ENCODE measurements around the gene GLP1R.

GLP1R gene

GRCh38 chr6:39113788-39114187, 65.2 kb downstream of the GLP1R start:
- TF ChIP-seq, protein P1, sequence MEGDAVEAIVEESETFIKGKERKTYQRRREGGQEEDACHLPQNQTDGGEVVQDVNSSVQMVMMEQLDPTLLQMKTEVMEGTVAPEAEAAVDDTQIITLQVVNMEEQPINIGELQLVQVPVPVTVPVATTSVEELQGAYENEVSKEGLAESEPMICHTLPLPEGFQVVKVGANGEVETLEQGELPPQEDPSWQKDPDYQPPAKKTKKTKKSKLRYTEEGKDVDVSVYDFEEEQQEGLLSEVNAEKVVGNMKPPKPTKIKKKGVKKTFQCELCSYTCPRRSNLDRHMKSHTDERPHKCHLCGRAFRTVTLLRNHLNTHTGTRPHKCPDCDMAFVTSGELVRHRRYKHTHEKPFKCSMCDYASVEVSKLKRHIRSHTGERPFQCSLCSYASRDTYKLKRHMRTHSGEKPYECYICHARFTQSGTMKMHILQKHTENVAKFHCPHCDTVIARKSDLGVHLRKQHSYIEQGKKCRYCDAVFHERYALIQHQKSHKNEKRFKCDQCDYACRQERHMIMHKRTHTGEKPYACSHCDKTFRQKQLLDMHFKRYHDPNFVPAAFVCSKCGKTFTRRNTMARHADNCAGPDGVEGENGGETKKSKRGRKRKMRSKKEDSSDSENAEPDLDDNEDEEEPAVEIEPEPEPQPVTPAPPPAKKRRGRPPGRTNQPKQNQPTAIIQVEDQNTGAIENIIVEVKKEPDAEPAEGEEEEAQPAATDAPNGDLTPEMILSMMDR (IDR thresholded peaks at IDR 0.05; ENCODE audit: insufficient read depth, low read length, missing control alignments), result no peak
- no peak for DNase-seq (ENCODE audit: low read depth, low spot score)
- no peak overlapping the region for H3K4me3 ChIP-seq (ENCODE audit: low read depth, low read length)
- ChIA-PET POLR2A (no interaction called here), CTCF (no interaction called here)

- DNase-seq (ENCODE audit: low read depth, low spot score), result no peak
- ChIA-PET CTCF (no interaction called here), POLR2A (interaction anchor here (1.0 kb wide), 1 partner anchor 83 kb away, joined by 3 read pairs; no protein-coding TSS in a partner anchor)
- H3K4me3 ChIP-seq (ENCODE audit: low read depth, low read length), result peak overlapping the region; percentile 84
- TF ChIP-seq, protein P1 (IDR thresholded peaks at IDR 0.05; ENCODE audit: insufficient read depth, low read length, missing control alignments), result no peak
Measured at GRCh38 chr6:39114388-39114703, 65.8 kb downstream of the GLP1R start.

DNA sequence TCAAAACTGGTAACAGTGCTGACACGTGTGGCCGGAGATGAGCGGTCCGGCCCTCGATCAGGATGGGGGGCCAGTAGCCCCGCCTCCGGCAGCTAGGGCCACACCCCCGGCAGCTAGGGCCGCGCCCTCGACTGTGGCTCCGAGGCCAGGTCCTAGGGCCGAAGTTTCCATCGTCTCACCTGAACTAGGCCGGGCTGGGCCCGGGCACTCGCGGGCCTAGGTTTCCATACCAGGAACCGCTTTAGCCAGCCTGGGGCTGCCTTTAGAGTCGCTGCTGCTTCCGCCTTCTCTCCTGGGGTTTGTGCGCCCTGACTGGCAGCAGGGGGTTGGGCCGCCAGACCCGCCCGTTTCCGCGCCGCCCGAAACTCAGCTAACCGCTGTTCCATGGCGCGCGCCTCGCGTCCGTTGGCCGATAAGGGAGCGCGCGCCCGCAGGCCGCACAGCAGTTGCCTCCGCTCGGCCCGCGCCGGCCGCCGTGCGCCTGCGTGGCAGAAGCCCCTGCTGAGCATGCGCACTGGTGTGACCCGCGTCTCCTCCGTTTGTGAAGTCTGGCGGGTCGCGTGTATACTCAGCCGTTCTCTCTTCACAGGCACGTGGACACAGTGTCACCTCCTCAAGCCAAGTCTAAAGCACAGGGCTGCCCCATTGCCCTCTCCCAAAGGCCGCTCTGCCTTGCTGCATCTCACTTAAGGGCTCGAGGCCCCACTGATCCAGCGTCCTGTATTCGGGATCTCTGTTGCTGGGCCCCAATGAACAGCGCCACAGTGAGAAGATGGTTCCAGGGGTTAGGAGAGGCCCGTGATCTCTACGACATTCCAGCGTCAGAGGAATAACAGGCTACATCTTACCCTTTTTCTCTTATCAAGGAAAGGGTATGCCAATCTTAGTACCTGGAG, 66.4 kb downstream of the GLP1R start, which contains the start of gene SAYSD1:
Gene SAYSD1, minus strand, starts transcription at position 483 of the 896 bp plus-strand sequence. Its CDS starts 97 bp downstream, at position 386.
- ChIA-PET POLR2A (interaction anchor here (1.0 kb wide), 1 partner anchor 84 kb away, joined by 3 read pairs; no protein-coding TSS in a partner anchor), CTCF (interaction anchor here (0.6 kb wide), 1 partner anchor 176 kb away, joined by 3 read pairs; no protein-coding TSS in a partner anchor)
- TF ChIP-seq, protein P1 (IDR thresholded peaks at IDR 0.05; ENCODE audit: insufficient read depth, low read length, missing control alignments), result no peak
- peak; percentile 31 for DNase-seq (ENCODE audit: low read depth, low spot score)
- H3K4me3 ChIP-seq (ENCODE audit: low read depth, low read length), result peak within 1 kb of the TSS; percentile 84

DNA sequence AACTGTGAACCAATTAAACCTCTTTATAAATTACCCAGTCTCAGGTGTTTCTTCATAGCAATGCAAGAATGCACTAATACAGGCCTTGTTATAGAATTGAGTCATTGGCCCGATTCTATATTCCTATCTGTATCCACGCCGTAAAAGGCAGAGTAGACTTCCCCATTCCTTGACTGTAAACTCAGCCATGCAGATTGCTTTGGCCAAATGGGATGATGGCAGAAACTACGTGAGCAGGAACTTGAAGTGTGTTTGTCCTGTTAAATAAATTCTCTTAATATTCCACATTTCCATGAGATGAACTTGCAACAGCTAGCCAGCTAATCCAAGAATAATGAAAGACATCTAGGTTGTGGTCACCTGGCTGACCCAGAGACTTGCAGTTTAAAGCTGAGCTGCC, 70.3 kb downstream of the GLP1R start:
- POLR2A ChIA-PET, result no interaction called here
- no peak for DNase-seq (ENCODE audit: low read depth, low spot score)
- CTCF ChIA-PET, result no interaction called here
- H3K4me3 ChIP-seq (ENCODE audit: low read depth, low read length), result no peak overlapping the region
- TF ChIP-seq, protein P1 (IDR thresholded peaks at IDR 0.05; ENCODE audit: insufficient read depth, low read length, missing control alignments), result no peak

GRCh38 chr6:39124114-39124513, 75.5 kb downstream of the GLP1R start:
- CTCF ChIA-PET, result no interaction called here
- DNase-seq (ENCODE audit: low read depth, low spot score), result no peak
- POLR2A ChIA-PET, result no interaction called here
- H3K4me3 ChIP-seq (ENCODE audit: low read depth, low read length), result no peak overlapping the region
- TF ChIP-seq, protein P1 (IDR thresholded peaks at IDR 0.05; ENCODE audit: insufficient read depth, low read length, missing control alignments), result no peak

- TF ChIP-seq, protein P1 (IDR thresholded peaks at IDR 0.05; ENCODE audit: insufficient read depth, low read length, missing control alignments), result no peak
- DNase-seq (ENCODE audit: low read depth, low spot score), result no peak
- CTCF ChIA-PET, result no interaction called here
Measured at GRCh38 chr6:39128106-39128505, 79.5 kb downstream of the GLP1R start.

More at GRCh38 chr6:39128106-39128505, 79.5 kb downstream of the GLP1R start:
- POLR2A ChIA-PET, result no interaction called here
- no peak overlapping the region for H3K4me3 ChIP-seq (ENCODE audit: low read depth, low read length)
